Activated effector memory CD4-positive, alpha-beta T cell treated with anti-CD3 and anti-CD28 coated beads, Interleukin-2, amount 50 U/mL, for 16 hours (primary cell): Measurements from ENCODE around the gene MYZAP.

Source experiments
- DNase-seq: peaks from one replicate; pipeline ENCODE4 v3.0.0-alpha.2; 2020

Gene MYZAP

GRCh38 chr15:57705746-57706404 is 114.2 kb downstream of the MYZAP start:
- DNase-seq: no peak

- peak; percentile 96 for DNase-seq
Measured at GRCh38 chr15:57706405-57707209, 114.9 kb downstream of the MYZAP start, which contains the start of gene POLR2M. TSS of gene POLR2M (plus strand) at chr15:57706714. CDS start at chr15:57706843, 129 bp downstream.

GRCh38 chr15:57708047-57708446 is 116.3 kb downstream of the MYZAP start:
- DNase-seq: no peak

GRCh38 chr15:57718309-57718708 is 126.6 kb downstream of the MYZAP start:
- no peak for DNase-seq

GRCh38 chr15:57720867-57721266 is 129.2 kb downstream of the MYZAP start:
- no peak for DNase-seq

- DNase-seq: no peak
Measured at GRCh38 chr15:57726411-57726810, 134.7 kb downstream of the MYZAP start.

- DNase-seq: no peak
Measured at GRCh38 chr15:57727031-57727430, 135.3 kb downstream of the MYZAP start.

- no peak for DNase-seq
Measured at GRCh38 chr15:57728436-57728835, 136.7 kb downstream of the MYZAP start.

GRCh38 chr15:57730876-57731275 is 139.2 kb downstream of the MYZAP start:
- DNase-seq: no peak

- no peak for DNase-seq
Measured at GRCh38 chr15:57731530-57732103, 139.9 kb downstream of the MYZAP start.

GRCh38 chr15:57732526-57733331 is 141.0 kb downstream of the MYZAP start:
- peak; percentile 76 for DNase-seq

- no peak for DNase-seq
Measured at GRCh38 chr15:57734860-57735259, 143.2 kb downstream of the MYZAP start.
